Muscle layer of colon (tissue), 2 donors: Measurements from ENCODE around the gene HIPK2.

Experiments used
- H3K27ac ChIP-seq: one replicate; pipeline ENCODE4 v1.7.0; 2013; ENCODE audit warnings: low read depth, mild to moderate bottlenecking, low read length, moderate library complexity
- H3K27me3 ChIP-seq, 2 donors: one replicate each; pipeline ENCODE4 v1.7.0; 2013; ENCODE audit warnings: low read length in 2 of 2, mild to moderate bottlenecking in 2 of 2; ENCODE audit not compliant: insufficient read depth in 2 of 2, control insufficient read depth in 1 of 2
- H3K36me3 ChIP-seq: one replicate; pipeline ENCODE4 v1.7.0; 2013; ENCODE audit warnings: mild to moderate bottlenecking, low read length; ENCODE audit not compliant: insufficient read depth
- H3K4me1 ChIP-seq: one replicate; pipeline ENCODE4 v1.7.0; 2013; ENCODE audit warnings: mild to moderate bottlenecking, low read length; ENCODE audit not compliant: insufficient read depth
- H3K4me3 ChIP-seq, 2 donors: one replicate each; pipeline ENCODE4 v1.7.0; 2013; ENCODE audit warnings: low read length in 2 of 2, low read depth in 1 of 2, mild to moderate bottlenecking in 1 of 2, moderate library complexity in 1 of 2
- H3K9ac ChIP-seq: one replicate; pipeline ENCODE4 v1.7.0; 2013; ENCODE audit warnings: low read length
- H3K9me3 ChIP-seq: one replicate; pipeline ENCODE4 v1.7.0; 2013; ENCODE audit warnings: mild to moderate bottlenecking, low read length
- donor health status: abdominal sarcoma.
- donor health status: Adenocarcinoma of cecum.

HIPK2 gene

DNA sequence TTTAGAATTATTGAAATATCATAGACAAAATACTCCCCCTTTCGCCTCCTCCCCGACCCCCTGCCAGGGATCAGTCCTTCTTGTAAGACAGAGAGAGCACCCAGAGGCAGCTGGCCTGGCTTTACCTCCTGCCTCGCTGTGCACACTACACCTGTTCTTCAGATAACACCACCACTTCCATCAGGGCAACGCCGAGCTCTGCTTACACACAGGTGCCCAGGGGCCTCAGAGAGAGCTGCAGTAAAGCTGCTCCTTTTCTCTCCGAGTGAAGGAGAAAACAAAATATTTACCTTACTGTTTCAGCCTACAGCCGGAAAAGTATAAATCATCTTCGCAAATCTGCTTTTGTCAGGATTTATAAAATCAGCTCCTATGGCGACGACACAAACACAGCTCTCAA, 80.7 kb downstream of the HIPK2 start:
- Histone ChIP-seq H3K9me3 (no peaks in the 10 kb centered on the region), H3K4me3 (no peak overlapping the region), H3K4me1 (peaks cover under 1% of the 10 kb centered on the region), H3K27ac (no peak overlapping the region), H3K36me3 (no peaks in the 10 kb centered on the region), H3K9ac (no peak overlapping the region), H3K27me3 (no peaks in the 10 kb centered on the region)

DNA sequence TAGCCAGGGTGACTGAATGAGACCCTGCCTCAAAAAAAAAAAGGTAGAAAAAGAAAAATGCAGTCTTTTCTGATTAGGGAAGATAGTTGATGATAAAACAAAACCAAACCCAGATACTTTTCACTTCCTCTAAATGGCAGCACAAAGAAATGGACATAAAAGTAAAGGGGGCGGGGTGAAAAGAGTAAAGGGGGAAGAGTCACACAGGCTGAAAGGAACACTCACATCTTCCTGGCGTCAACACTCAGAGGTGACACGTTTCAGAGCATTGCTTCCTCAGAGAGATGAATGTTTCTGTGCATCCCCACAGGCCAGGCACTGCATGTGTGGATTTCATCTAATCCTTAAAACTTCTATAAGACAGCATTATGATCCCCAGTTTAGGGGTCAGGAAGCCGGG, 81.2 kb downstream of the HIPK2 start:
- no peak overlapping the region for H3K9ac ChIP-seq
- H3K36me3 ChIP-seq: no peaks in the 10 kb centered on the region
- H3K27me3 ChIP-seq: no peaks in the 10 kb centered on the region
- no peak overlapping the region for H3K27ac ChIP-seq
- H3K9me3 ChIP-seq: no peaks in the 10 kb centered on the region
- no peak overlapping the region for H3K4me3 ChIP-seq
- H3K4me1 ChIP-seq: peaks cover 2% of the 10 kb centered on the region

DNA sequence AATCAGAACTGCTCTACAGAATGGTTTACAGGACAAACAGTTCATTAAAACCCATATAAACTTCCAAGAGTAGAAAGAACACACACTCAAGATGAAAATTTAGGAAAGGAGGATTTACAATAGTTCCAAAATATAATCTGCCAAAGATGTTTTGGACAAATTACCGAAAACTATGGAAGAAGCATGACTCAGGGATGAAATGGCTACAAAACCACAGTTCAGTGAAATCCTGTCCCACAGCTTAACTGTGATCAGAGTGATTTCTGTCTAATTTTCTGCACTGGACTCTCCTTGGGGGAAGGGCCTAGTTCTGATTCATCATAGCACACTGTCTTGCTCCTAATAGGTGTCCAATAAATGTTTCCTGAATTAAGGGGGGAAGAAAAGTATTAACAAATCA, 82.2 kb downstream of the HIPK2 start:
- no peak overlapping the region for H3K4me3 ChIP-seq
- no peaks in the 10 kb centered on the region for H3K9me3 ChIP-seq
- no peak overlapping the region for H3K9ac ChIP-seq
- no peaks in the 10 kb centered on the region for H3K36me3 ChIP-seq
- no peaks in the 10 kb centered on the region for H3K27me3 ChIP-seq
- H3K27ac ChIP-seq: no peak overlapping the region
- peaks cover 7% of the 10 kb centered on the region for H3K4me1 ChIP-seq

DNA sequence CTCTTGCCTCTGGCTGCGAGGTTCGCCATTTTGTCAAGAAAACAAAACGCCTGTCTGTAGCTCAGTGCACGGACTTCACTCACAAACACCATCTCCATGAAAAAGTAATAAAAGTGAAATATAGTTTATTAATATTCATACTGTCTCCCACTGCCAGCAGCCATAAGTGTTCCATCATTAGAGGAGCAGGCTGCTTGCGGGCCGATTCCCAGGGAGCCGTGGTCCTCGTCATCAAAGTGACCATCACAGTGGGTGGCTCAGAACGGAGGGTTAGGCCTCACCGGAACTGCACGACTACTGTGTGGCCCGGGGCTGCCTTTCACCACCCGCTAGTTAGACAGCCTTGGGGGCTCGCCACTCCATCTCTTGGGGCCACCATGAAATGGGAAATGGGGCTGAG, 82.7 kb downstream of the HIPK2 start:
- Histone ChIP-seq H3K4me3 (no peak overlapping the region), H3K36me3 (no peaks in the 10 kb centered on the region), H3K27me3 (no peaks in the 10 kb centered on the region), H3K27ac (no peak overlapping the region), H3K9me3 (no peaks in the 10 kb centered on the region), H3K4me1 (peaks cover 7% of the 10 kb centered on the region), H3K9ac (no peak overlapping the region)

DNA sequence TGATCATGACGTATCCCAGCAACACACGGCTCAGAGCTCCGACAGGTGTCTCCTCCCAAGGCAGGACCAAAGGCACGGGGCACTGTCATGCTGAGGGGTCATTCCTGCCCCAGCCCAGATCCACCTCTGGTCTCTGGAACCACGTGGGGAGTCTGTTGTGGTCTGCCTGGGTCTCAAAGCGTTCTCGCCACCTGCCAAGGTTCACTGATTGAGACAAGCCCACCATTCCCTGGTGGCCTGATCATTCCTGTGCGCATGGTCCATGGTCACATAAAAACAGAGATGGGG, 83.5 kb downstream of the HIPK2 start:
- Histone ChIP-seq H3K36me3 (no peaks in the 10 kb centered on the region), H3K27me3 (no peaks in the 10 kb centered on the region), H3K4me3 (no peak overlapping the region), H3K9me3 (no peaks in the 10 kb centered on the region), H3K27ac (no peak overlapping the region), H3K4me1 (peaks cover 7% of the 10 kb centered on the region), H3K9ac (no peak overlapping the region)

DNA sequence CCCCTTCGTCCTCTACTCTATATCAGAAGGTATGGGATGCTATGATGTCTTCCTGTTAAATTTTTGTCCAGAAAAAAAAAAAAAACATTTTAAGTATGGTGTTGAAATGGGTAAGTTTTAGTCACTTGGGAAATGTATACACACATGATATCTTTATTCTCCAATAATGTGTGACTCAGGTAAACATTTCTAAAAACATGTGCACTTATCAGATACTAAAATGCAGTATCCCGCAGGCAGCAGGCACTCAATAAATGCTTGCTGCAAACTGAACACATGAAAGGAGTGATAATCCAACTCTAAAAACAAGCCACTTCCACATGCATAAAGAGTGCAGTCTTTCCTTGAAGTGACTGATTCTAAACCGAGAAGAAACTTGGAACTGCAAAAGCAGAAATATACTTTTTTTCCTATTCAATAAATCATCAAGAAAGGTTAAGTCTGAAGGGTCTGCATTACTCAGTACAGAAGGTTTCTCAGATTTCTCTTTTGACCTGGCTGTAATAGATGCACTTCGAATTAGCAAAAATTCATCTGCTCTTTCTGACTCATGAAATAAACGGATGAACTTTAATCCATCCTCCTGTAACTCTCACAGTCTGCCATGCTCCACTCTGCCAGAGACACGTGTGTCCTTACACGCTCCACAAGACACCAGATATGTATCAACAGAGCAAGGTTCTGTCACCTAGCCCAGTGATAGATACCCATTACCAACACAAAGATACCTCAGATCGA, 84.0 kb downstream of the HIPK2 start:
- Histone ChIP-seq H3K9me3 (no peaks in the 10 kb centered on the region), H3K9ac (no peak overlapping the region), H3K4me3 (no peak overlapping the region), H3K4me1 (peaks cover 7% of the 10 kb centered on the region), H3K27ac (no peak overlapping the region), H3K27me3 (no peaks in the 10 kb centered on the region), H3K36me3 (no peaks in the 10 kb centered on the region)

DNA sequence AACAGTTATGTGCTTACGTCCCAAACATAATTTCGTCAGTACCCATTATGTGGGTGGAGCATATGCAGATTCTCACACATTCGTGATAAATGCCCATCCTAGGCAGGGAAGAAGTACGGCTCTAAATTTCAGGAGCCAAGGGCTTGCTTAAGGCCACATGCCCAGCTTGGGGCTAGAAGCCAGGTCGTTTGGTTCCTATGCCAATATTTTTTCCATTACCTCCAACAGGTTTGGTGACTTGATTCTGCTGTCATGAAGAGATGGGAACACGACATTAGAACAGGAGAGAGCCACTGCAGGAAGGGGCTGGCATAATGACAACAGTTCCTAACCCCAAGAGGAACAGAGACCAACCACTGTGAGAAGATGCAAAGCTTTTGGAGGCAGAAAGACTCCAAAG, 85.1 kb downstream of the HIPK2 start:
- Histone ChIP-seq H3K4me3 (no peak overlapping the region), H3K27me3 (no peaks in the 10 kb centered on the region), H3K27ac (no peak overlapping the region), H3K36me3 (no peaks in the 10 kb centered on the region), H3K9me3 (no peaks in the 10 kb centered on the region), H3K4me1 (peaks cover 7% of the 10 kb centered on the region), H3K9ac (no peak overlapping the region)

DNA sequence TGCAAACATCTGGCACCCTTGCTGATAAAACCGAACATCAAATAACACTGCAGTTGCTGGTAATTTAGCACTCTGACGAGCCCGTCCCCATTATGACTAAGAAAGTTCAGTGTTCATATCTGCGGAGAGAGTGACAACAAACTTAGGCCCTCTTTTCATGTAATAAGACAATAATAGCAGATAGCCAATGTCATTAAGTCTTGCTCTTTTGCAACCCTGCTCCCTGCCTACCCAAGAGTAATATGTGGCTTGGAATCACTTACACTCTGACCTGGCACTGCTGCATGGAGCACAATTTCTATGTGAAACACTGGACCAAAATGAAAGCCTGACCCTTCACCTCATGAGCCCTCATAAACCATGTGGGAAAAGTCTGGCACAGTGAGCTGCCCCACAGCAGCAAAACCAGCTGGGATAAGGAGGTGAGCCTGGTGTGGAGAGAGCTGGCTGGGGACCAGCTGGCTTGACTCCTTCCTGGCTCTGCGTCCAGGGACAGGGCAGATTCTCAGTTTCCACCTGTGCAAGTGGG, 86.5 kb downstream of the HIPK2 start:
- Histone ChIP-seq H3K4me3 (no peak overlapping the region), H3K9me3 (no peaks in the 10 kb centered on the region), H3K36me3 (no peaks in the 10 kb centered on the region), H3K27me3 (no peaks in the 10 kb centered on the region), H3K4me1 (peaks cover 7% of the 10 kb centered on the region), H3K9ac (no peak overlapping the region), H3K27ac (no peak overlapping the region)

DNA sequence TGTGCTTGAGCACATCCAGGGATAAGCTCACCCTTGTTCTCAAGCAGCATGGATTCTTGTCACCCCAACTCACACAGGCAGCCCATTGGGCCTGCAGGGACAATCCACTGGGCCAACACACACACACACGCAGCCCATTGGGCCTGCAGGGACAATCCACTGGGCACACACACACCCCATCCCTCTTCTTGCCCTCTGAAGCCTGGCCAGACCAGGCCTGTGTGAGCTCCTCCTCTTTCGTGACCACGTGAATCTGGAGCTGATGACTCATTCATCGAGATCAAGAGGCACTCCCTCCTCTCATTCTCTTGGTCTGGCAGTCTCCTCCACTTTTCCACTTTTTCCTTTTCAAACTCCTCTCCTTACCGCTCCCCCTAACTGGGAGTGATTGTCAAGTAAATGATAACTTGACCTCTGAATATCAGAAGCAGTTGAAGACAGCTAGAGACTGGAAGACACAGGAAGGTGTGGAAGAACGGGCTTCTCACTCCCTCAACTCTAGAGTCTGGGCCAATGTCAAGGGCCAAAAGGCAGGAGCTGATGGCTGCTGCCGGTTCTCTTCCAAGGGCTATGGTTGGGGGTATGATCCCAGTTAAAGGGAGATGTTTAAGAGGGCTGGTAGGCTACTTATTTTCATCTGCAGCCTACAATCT, 89.7 kb downstream of the HIPK2 start:
- H3K4me1 ChIP-seq: peaks cover 7% of the 10 kb centered on the region
- no peak overlapping the region for H3K9ac ChIP-seq
- no peak overlapping the region for H3K4me3 ChIP-seq
- no peak overlapping the region for H3K27ac ChIP-seq
- H3K27me3 ChIP-seq: no peaks in the 10 kb centered on the region
- no peaks in the 10 kb centered on the region for H3K9me3 ChIP-seq
- no peaks in the 10 kb centered on the region for H3K36me3 ChIP-seq

DNA sequence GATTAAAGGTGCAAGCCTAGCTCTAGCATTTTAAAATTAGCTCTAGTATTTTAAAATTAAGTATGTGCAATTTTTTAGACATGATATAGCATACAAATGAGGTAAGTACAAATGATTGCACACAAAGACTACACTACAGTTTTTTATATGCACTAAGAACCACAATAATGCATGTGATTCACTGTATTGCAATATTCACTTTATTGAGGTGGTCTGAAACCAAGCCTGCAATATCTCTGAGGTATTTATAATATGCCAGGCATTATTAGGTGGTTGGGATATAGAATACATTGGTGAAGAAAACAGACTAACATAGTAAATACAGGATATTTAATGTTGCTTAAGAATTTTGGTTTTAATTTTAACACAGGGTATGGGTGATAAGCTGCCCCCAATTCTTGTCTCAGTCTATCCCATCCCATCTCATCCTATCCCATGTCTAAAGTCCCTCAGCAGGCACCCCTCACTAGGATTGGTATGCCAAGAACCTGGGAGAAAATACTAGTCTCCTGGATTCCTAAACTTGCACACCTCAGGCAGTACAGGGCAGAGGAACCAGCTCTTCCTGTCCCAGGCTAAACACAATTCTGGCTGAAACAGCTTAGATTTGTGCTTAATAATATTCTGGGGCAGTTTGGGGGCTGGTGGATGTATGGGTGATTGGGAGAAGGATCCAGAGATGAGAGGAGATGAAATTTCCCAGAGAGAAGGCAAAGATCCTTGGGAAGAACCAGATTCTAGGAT, 90.4 kb downstream of the HIPK2 start:
- Histone ChIP-seq H3K27ac (no peak overlapping the region), H3K9me3 (no peaks in the 10 kb centered on the region), H3K9ac (no peak overlapping the region), H3K27me3 (no peaks in the 10 kb centered on the region), H3K36me3 (no peaks in the 10 kb centered on the region), H3K4me1 (peaks cover 7% of the 10 kb centered on the region), H3K4me3 (no peak overlapping the region)

DNA sequence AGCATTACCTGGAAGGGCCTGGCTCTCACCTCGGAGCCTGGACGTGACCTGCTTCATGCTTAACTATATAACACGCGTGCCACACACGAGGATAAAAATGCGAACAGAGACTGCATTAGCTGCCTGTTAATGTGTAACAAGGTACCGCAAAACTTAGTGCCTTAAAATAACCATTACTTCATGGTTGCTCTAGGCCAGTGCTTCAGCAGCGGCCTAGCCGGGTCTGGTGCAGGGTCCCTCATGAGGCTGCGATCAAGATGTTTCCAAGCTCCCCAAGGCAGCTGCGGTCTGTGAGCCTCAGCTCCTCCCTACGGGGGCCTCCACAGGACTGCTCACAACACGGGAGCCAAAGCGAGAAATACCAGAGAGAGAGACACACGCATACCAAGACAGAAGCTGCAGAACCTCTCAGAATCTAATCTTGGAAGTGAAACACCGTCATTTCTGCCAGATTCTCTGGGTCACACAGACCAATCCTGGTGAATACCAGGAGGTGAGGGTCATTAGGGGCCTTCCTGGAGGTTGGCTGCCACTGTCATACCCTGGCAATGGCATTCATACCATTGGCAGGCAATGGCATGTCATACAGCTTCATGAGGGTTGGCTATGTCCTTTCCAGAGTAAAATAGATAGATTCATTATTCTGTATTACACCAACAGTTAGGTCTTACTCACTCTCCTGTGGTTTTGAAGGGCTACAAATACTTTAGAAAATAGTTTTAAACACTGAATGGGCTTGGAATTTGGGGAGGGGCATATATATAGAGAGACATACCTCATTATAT, 94.5 kb downstream of the HIPK2 start:
- H3K4me1 ChIP-seq: peaks cover 8% of the 10 kb centered on the region
- H3K9me3 ChIP-seq: no peaks in the 10 kb centered on the region
- no peak overlapping the region for H3K9ac ChIP-seq
- H3K36me3 ChIP-seq: no peaks in the 10 kb centered on the region
- H3K27me3 ChIP-seq: no peaks in the 10 kb centered on the region
- H3K27ac ChIP-seq: no peak overlapping the region
- H3K4me3 ChIP-seq: no peak overlapping the region
